Measurements from ENCODE around the gene IL37.

Gene IL37

DNA sequence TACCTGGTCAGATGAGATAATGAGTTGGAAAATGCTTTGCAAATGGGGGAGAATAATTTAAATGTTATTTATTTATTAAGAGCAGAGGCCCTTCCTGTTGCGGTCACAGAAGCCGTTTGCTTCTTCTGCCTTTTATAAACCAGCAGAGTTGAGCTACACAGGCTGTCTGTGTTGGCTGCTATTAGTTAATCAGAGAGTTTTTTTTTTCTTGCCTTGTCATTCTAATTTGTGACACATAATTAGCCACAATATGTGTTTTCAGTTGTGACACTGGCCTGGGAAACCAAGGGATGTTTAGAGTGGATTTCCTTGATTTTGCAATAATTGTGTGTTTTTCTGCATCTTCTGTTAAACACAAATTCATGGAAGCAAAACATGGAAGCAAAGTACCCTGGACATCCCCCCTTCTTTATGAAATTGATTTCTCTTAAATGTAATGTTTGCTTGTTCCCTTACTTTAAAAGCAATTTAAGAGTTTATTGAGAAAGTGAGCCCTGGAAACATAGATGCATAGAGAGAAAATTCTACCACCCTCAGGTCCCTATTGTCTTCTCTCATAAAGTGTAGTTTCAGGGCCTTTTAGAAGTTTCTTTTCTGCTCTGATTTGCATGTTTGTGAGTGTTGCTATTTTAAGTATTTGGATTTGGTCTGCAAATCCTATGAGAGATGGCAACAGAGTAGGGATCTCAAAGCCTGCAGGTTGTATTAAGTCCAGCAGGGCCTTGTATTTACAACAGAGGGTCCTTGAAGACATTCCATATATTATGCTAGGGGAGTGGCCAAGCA, 22.8 kb upstream of the IL37 start:
- TF ChIP-seq ZFP3 (CRISPR knock-in tag; IDR thresholded peaks at IDR 0.05) (no peak), RARB (CRISPR knock-in tag; IDR thresholded peaks at IDR 0.05) (no peak), ISL1 (CRISPR knock-in tag; IDR thresholded peaks at IDR 0.05) (no peak), PPARA (CRISPR knock-in tag; IDR thresholded peaks at IDR 0.05; ENCODE audit: borderline replicate concordance) (no peak), ZNF70 (CRISPR knock-in tag; IDR thresholded peaks at IDR 0.05) (no peak), CREB5 (CRISPR knock-in tag; IDR thresholded peaks at IDR 0.05; ENCODE audit: low read depth) (no peak), TOX (CRISPR knock-in tag; IDR thresholded peaks at IDR 0.05; ENCODE audit: borderline replicate concordance) (no peak), CSDC2 (CRISPR knock-in tag; IDR thresholded peaks at IDR 0.05) (no peak), CSRNP3 (CRISPR knock-in tag; IDR thresholded peaks at IDR 0.05) (no peak), TCF4 (CRISPR knock-in tag; IDR thresholded peaks at IDR 0.05; ENCODE audit: borderline replicate concordance) (no peak), ARNTL (CRISPR knock-in tag; IDR thresholded peaks at IDR 0.05; ENCODE audit: borderline replicate concordance, low read depth) (no peak), ZFP30 (CRISPR knock-in tag; IDR thresholded peaks at IDR 0.05) (no peak)
- TF ChIP-seq, protein P1, sequence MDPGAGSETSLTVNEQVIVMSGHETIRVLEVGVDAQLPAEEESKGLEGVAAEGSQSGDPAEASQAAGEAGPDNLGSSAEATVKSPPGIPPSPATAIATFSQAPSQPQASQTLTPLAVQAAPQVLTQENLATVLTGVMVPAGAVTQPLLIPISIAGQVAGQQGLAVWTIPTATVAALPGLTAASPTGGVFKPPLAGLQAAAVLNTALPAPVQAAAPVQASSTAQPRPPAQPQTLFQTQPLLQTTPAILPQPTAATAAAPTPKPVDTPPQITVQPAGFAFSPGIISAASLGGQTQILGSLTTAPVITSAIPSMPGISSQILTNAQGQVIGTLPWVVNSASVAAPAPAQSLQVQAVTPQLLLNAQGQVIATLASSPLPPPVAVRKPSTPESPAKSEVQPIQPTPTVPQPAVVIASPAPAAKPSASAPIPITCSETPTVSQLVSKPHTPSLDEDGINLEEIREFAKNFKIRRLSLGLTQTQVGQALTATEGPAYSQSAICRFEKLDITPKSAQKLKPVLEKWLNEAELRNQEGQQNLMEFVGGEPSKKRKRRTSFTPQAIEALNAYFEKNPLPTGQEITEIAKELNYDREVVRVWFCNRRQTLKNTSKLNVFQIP (CRISPR knock-in tag; IDR thresholded peaks at IDR 0.05; ENCODE audit: borderline replicate concordance, low read depth) = no peak
- ATAC-seq = no peak

- no peak for ATAC-seq
- no peak for TF ChIP-seq CSDC2 (CRISPR knock-in tag; IDR thresholded peaks at IDR 0.05)
- TF ChIP-seq SNAI2 (CRISPR knock-in tag; IDR thresholded peaks at IDR 0.05) = no peak
- TF ChIP-seq OSR1 (CRISPR knock-in tag; IDR thresholded peaks at IDR 0.05) = no peak
- no peak for TF ChIP-seq ZNF70 (CRISPR knock-in tag; IDR thresholded peaks at IDR 0.05)
- no peak for TF ChIP-seq ZFP30 (CRISPR knock-in tag; IDR thresholded peaks at IDR 0.05)
- TF ChIP-seq ISL1 (CRISPR knock-in tag; IDR thresholded peaks at IDR 0.05) = no peak
These were observed 21.0 kb upstream of the IL37 start for GRCh38 chr2:112889976-112890375.

- no peak for ATAC-seq
- TF ChIP-seq ZNF565 (CRISPR knock-in tag; conservative IDR thresholded peaks at IDR 0.05; ENCODE audit: low read depth) (no peak), RARB (CRISPR knock-in tag; IDR thresholded peaks at IDR 0.05) (no peak), OSR1 (CRISPR knock-in tag; IDR thresholded peaks at IDR 0.05) (no peak), TOX (CRISPR knock-in tag; IDR thresholded peaks at IDR 0.05; ENCODE audit: borderline replicate concordance) (no peak), ZFP30 (CRISPR knock-in tag; IDR thresholded peaks at IDR 0.05) (no peak), PPARA (CRISPR knock-in tag; IDR thresholded peaks at IDR 0.05; ENCODE audit: borderline replicate concordance) (no peak)
These were observed 19.6 kb upstream of the IL37 start for GRCh38 chr2:112891385-112891831.

DNA sequence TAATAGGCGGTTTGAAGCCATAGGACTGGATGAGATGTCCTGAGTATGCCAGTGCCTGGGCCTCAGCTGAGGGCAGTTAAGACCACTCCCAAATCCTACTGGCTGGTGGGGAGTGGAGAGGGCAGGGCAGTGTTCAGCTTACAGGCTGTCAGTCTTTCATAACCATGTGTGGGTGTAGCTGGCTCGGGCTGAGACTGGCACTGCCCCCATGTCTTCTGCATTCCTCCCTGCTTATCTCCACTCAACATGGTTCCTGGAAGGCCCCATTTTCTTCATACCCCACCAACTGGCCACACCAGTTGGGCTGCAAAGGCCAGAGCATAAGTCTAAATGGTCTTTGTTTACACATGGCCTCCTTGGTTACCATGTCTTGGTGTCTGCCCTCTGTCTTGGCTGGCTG, 17.2 kb upstream of the IL37 start:
- no peak for ATAC-seq
- no peak for TF ChIP-seq CSDC2 (CRISPR knock-in tag; IDR thresholded peaks at IDR 0.05)
- TF ChIP-seq ISL1 (CRISPR knock-in tag; IDR thresholded peaks at IDR 0.05) = no peak
- no peak for TF ChIP-seq GLIS3 (CRISPR knock-in tag; IDR thresholded peaks at IDR 0.05)
- no peak for TF ChIP-seq BACH2 (CRISPR knock-in tag; IDR thresholded peaks at IDR 0.05; ENCODE audit: borderline replicate concordance)
- TF ChIP-seq ZNF8 (CRISPR knock-in tag; IDR thresholded peaks at IDR 0.05) = no peak
- no peak for TF ChIP-seq PPARA (CRISPR knock-in tag; IDR thresholded peaks at IDR 0.05; ENCODE audit: borderline replicate concordance)
- no peak for TF ChIP-seq PATZ1 (CRISPR knock-in tag; IDR thresholded peaks at IDR 0.05; ENCODE audit: borderline replicate concordance)
- no peak for TF ChIP-seq ZNF70 (CRISPR knock-in tag; IDR thresholded peaks at IDR 0.05)
- no peak for TF ChIP-seq CREB5 (CRISPR knock-in tag; IDR thresholded peaks at IDR 0.05; ENCODE audit: low read depth)
- TF ChIP-seq CSRNP3 (CRISPR knock-in tag; IDR thresholded peaks at IDR 0.05) = no peak
- no peak for TF ChIP-seq TSHZ2 (CRISPR knock-in tag; IDR thresholded peaks at IDR 0.05)

Data from SK-N-SH treated with all-trans-retinoic acid at 6 μM for 48 hours (cell line).